Upper lobe of left lung (tissue), 6 donors: Measurements from ENCODE around the gene KCNMA1. TPM values are rescaled to one million over a fixed set of nuclear protein-coding genes. Genes with fewer than 3 reads are reported as not detected.

Experiments used
- ATAC-seq, 2 donors: fragments of 200-7000 bp; cut with Tn5 transposase; one replicate each; pipeline ENCODE4 v1.9.1; 2022; ENCODE audit warnings: mild to moderate bottlenecking in 2 of 2, moderate library complexity in 2 of 2; ENCODE audit not compliant: low FRiP score in 2 of 2
- DNase-seq, 2 donors: peaks; one replicate each; pipeline ENCODE4 v3.0.0-alpha.2; 2019 to 2020
- H3K27ac ChIP-seq, 4 donors: fragments of 200-600 bp; sonication (generic); one replicate each; pipeline ENCODE4 v1.5.1; 2016 to 2019
- H3K27me3 ChIP-seq, 4 donors: fragments of 200-600 bp; sonication (generic); one replicate each; pipeline ENCODE4 v1.5.1; 2017 to 2019
- H3K36me3 ChIP-seq, 4 donors: fragments of 200-600 bp; sonication (generic); one replicate each; pipeline ENCODE4 v1.5.1; 2016 to 2019
- H3K4me1 ChIP-seq, 4 donors: fragments of 200-600 bp; sonication (generic); one replicate each; pipeline ENCODE4 v1.5.1; 2018 to 2019
- H3K4me3 ChIP-seq, 4 donors: fragments of 200-600 bp; sonication (generic); one replicate each; pipeline ENCODE4 v1.5.1; 2017 to 2019; ENCODE audit warnings: mild to moderate bottlenecking in 2 of 4, moderate library complexity in 1 of 4
- H3K9me3 ChIP-seq, 4 donors: fragments of 200-600 bp; sonication (generic); one replicate each; pipeline ENCODE4 v1.5.1; 2018 to 2019
- CTCF ChIP-seq, 6 experiments: fragments of 450-650 bp in 4 of 6; fragments of 200-600 bp in 2 of 6; sonication (generic) in 2 of 6; IDR thresholded peaks; one replicate each; pipeline ENCODE4 v1.5.1; 2016 to 2019; ENCODE audit warnings: antibody characterized with exemption in 6 of 6
- EP300 ChIP-seq, 4 donors: sonication (generic); formaldehyde crosslinking; IDR thresholded peaks; one replicate each; pipeline ENCODE4 v1.5.1; 2017; ENCODE audit warnings: antibody characterized with exemption in 4 of 4, control low read depth in 2 of 4
- POLR2A ChIP-seq, 4 donors: fragments of 450-650 bp; IDR thresholded peaks; one replicate each; pipeline ENCODE4 v1.5.1; 2016 to 2017; ENCODE audit warnings: antibody characterized with exemption in 4 of 4, mild to moderate bottlenecking in 2 of 4
- POLR2AphosphoS5 ChIP-seq, 2 donors: sonication (generic); formaldehyde crosslinking; IDR thresholded peaks; one replicate each; pipeline ENCODE4 v1.5.1; 2017; ENCODE audit warnings: antibody characterized with exemption in 2 of 2
- WGBS, 2 donors: methylation state at CpG; one replicate each; pipeline ENCODE4 v1.1.5; 2017 to 2018; 5-methylcytosine and 5-hydroxymethylcytosine counted together
- total RNA-seq, 6 donors: library from RNA; depleted of rRNA in 4 of 6; stranded (reverse); fragments of >200 nt in 4 of 6; gene quantifications; one replicate each; pipeline versions ENCODE4 v1.1.0 to v1.2.1, GENCODE V29; 2016 to 2021
- donor health status: DM: no; HTN: no; CAD: no; lungs with moderate emphysema.
- donor health status: DM: no; HTN: yes; CAD: no; lungs with severe emphysema.

The KCNMA1 gene
- total RNA-seq, 6 donors from 2014 or later, result 5.8 to 107 (median 22.0) TPM

GRCh38 chr10:77056650-77057049 lies 581.0 kb downstream of the KCNMA1 start:
- no peak overlapping the region for H3K27ac ChIP-seq
- no peak for TF ChIP-seq EP300 (IDR thresholded peaks at IDR 0.05)
- no peak for TF ChIP-seq POLR2AphosphoS5 (IDR thresholded peaks at IDR 0.05)
- TF ChIP-seq POLR2A (IDR thresholded peaks at IDR 0.05), result no peak
- no peak for TF ChIP-seq CTCF (IDR thresholded peaks at IDR 0.05)
- H3K4me1 ChIP-seq, result no peaks in the 10 kb centered on the region
- no peaks in the 10 kb centered on the region for H3K36me3 ChIP-seq
- H3K9me3 ChIP-seq, result no peaks in the 10 kb centered on the region
- ATAC-seq (no peak), DNase-seq (no peak)
- 95 to 97% methylated on average over 2 of the region's 2 CpGs for WGBS, 2 donors
- H3K4me3 ChIP-seq, result no peak overlapping the region
- H3K27me3 ChIP-seq, result no peaks in the 10 kb centered on the region

- H3K27ac ChIP-seq, result no peak overlapping the region
- H3K9me3 ChIP-seq, result no peaks in the 10 kb centered on the region
- H3K36me3 ChIP-seq, result no peaks in the 10 kb centered on the region
- H3K4me3 ChIP-seq, result no peak overlapping the region
- no peak for DNase-seq
- H3K27me3 ChIP-seq, result no peaks in the 10 kb centered on the region
- no peak for TF ChIP-seq POLR2A (IDR thresholded peaks at IDR 0.05)
- no peak for TF ChIP-seq POLR2AphosphoS5 (IDR thresholded peaks at IDR 0.05)
- 84 to 91% methylated on average over 2 of the region's 2 CpGs for WGBS, 2 donors
- no peaks in the 10 kb centered on the region for H3K4me1 ChIP-seq
- no peak for ATAC-seq
These were observed 585.0 kb downstream of the KCNMA1 start for GRCh38 chr10:77052593-77052992.

- DNase-seq (no peak), ATAC-seq (no peak)
- no peaks in the 10 kb centered on the region for H3K4me1 ChIP-seq
- no peak overlapping the region for H3K27ac ChIP-seq
- no peaks in the 10 kb centered on the region for H3K36me3 ChIP-seq
- H3K27me3 ChIP-seq, result no peaks in the 10 kb centered on the region
- TF ChIP-seq CTCF (IDR thresholded peaks at IDR 0.05), result no peak
- no peak for TF ChIP-seq EP300 (IDR thresholded peaks at IDR 0.05)
- no peak for TF ChIP-seq POLR2A (IDR thresholded peaks at IDR 0.05)
- no peak for TF ChIP-seq POLR2AphosphoS5 (IDR thresholded peaks at IDR 0.05)
- no peaks in the 10 kb centered on the region for H3K9me3 ChIP-seq
- no peak overlapping the region for H3K4me3 ChIP-seq
These were observed 585.8 kb downstream of the KCNMA1 start for GRCh38 chr10:77051837-77052236.

GRCh38 chr10:77049896-77050295 lies 587.7 kb downstream of the KCNMA1 start:
- WGBS, 2 donors, result 79 to 88% methylated on average over 3 of the region's 3 CpGs
- Histone ChIP-seq H3K27me3 (no peaks in the 10 kb centered on the region), H3K36me3 (no peaks in the 10 kb centered on the region), H3K9me3 (no peaks in the 10 kb centered on the region), H3K4me3 (no peak overlapping the region), H3K27ac (no peak overlapping the region), H3K4me1 (no peaks in the 10 kb centered on the region)
- TF ChIP-seq POLR2AphosphoS5 (IDR thresholded peaks at IDR 0.05) (no peak), EP300 (IDR thresholded peaks at IDR 0.05) (no peak), CTCF (IDR thresholded peaks at IDR 0.05) (no peak), POLR2A (IDR thresholded peaks at IDR 0.05) (no peak)
- DNase-seq (no peak), ATAC-seq (no peak)

- Histone ChIP-seq H3K9me3 (no peaks in the 10 kb centered on the region), H3K4me3 (no peak overlapping the region), H3K27me3 (no peaks in the 10 kb centered on the region), H3K27ac (no peak overlapping the region), H3K4me1 (no peaks in the 10 kb centered on the region), H3K36me3 (no peaks in the 10 kb centered on the region)
- ATAC-seq (no peak), DNase-seq (no peak)
- 76 to 82% methylated on average over 3 of the region's 3 CpGs for WGBS, 2 donors
- TF ChIP-seq CTCF (IDR thresholded peaks at IDR 0.05), result no peak
- TF ChIP-seq EP300 (IDR thresholded peaks at IDR 0.05), result no peak
- no peak for TF ChIP-seq POLR2A (IDR thresholded peaks at IDR 0.05)
- no peak for TF ChIP-seq POLR2AphosphoS5 (IDR thresholded peaks at IDR 0.05)
These were observed 588.5 kb downstream of the KCNMA1 start for GRCh38 chr10:77049146-77049545.
